ENCODE measurements around the gene RNF113B.

The RNF113B gene

GRCh38 chr13:98181111-98181815 is 4.2 kb upstream of the RNF113B start:
- TF ChIP-seq CTCF (IDR thresholded peaks at IDR 0.05; ENCODE audit: insufficient read depth, low read depth, low read length, missing control alignments) = no peak
- no peak for DNase-seq (ENCODE audit: low read depth)
- no peak overlapping the region for H3K4me3 ChIP-seq (ENCODE audit: low read depth, low read length)

GRCh38 chr13:98180092-98180491 is 3.0 kb upstream of the RNF113B start:
- H3K4me3 ChIP-seq (ENCODE audit: low read depth, low read length) = no peak overlapping the region
- no peak for DNase-seq (ENCODE audit: low read depth)
- TF ChIP-seq CTCF (IDR thresholded peaks at IDR 0.05; ENCODE audit: insufficient read depth, low read depth, low read length, missing control alignments) = no peak

- no peak for DNase-seq (ENCODE audit: low read depth)
- no peak overlapping the region for H3K4me3 ChIP-seq (ENCODE audit: low read depth, low read length)
- TF ChIP-seq CTCF (IDR thresholded peaks at IDR 0.05; ENCODE audit: insufficient read depth, low read depth, low read length, missing control alignments) = no peak
Measured at GRCh38 chr13:98175823-98176222, 1.2 kb downstream of the RNF113B start.

GRCh38 chr13:98175043-98175442 is 2.0 kb downstream of the RNF113B start:
- no peak overlapping the region for H3K4me3 ChIP-seq (ENCODE audit: low read depth, low read length)
- DNase-seq (ENCODE audit: low read depth) = no peak
- no peak for TF ChIP-seq CTCF (IDR thresholded peaks at IDR 0.05; ENCODE audit: insufficient read depth, low read depth, low read length, missing control alignments)

GRCh38 chr13:98174307-98174706 is 2.8 kb downstream of the RNF113B start:
- H3K4me3 ChIP-seq (ENCODE audit: low read depth, low read length) = no peak overlapping the region
- DNase-seq (ENCODE audit: low read depth) = no peak
- no peak for TF ChIP-seq CTCF (IDR thresholded peaks at IDR 0.05; ENCODE audit: insufficient read depth, low read depth, low read length, missing control alignments)

GRCh38 chr13:98173431-98174152 is 3.5 kb downstream of the RNF113B start:
- TF ChIP-seq CTCF (IDR thresholded peaks at IDR 0.05; ENCODE audit: insufficient read depth, low read depth, low read length, missing control alignments) = no peak
- H3K4me3 ChIP-seq (ENCODE audit: low read depth, low read length) = no peak overlapping the region
- no peak for DNase-seq (ENCODE audit: low read depth)
